Lung (tissue), 12 donors: ENCODE data around the gene CCL26. TPM values are rescaled to one million over a fixed set of nuclear protein-coding genes. Genes with fewer than 3 reads are reported as not detected.
A peak's percentile ranks its signal among the peaks of the same experiment; 100 is the strongest.
"Not testable (repeated sequence)": the region's sequence is repeated elsewhere in the genome, so short reads cannot be mapped to it uniquely, and the experiment has no call there.

Source experiments
- ATAC-seq: fragments of 200-7000 bp; cut with Tn5 transposase; one replicate; pipeline ENCODE4 v1.9.1; 2020; ENCODE audit warnings: moderate number of reproducible peaks; ENCODE audit not compliant: insufficient read depth, low FRiP score
- DNase-seq, 3 donors: peaks; one replicate each; pipeline ENCODE4 v3.0.0-alpha.2; 2013 to 2017
- H3K27ac ChIP-seq, 2 donors: one replicate each; pipeline ENCODE4 v1.5.1; 2013; ENCODE audit warnings: mild to moderate bottlenecking in 2 of 2, moderate library complexity in 2 of 2, control low read depth in 1 of 2, inconsistent platforms in 1 of 2, low read depth in 1 of 2, low read length in 1 of 2
- H3K27me3 ChIP-seq, 3 donors: one replicate each; pipeline ENCODE4 v1.5.1; 2013; ENCODE audit warnings: low read length in 2 of 3; ENCODE audit not compliant: control insufficient read depth in 3 of 3, insufficient read depth in 3 of 3
- H3K36me3 ChIP-seq, 4 donors: one replicate each; pipeline ENCODE4 v1.5.1; 2013; ENCODE audit warnings: low read length in 4 of 4, mild to moderate bottlenecking in 1 of 4, moderate library complexity in 1 of 4; ENCODE audit not compliant: control insufficient read depth in 4 of 4, insufficient read depth in 4 of 4
- H3K4me1 ChIP-seq, 5 donors: one replicate each; pipeline ENCODE4 v1.5.1; 2013; ENCODE audit warnings: low read length in 5 of 5, mild to moderate bottlenecking in 2 of 5, moderate library complexity in 1 of 5; ENCODE audit not compliant: control insufficient read depth in 5 of 5, insufficient read depth in 5 of 5
- H3K4me3 ChIP-seq: one replicate; pipeline ENCODE4 v1.5.1; 2013; ENCODE audit warnings: mild to moderate bottlenecking, control low read depth, moderate library complexity
- H3K9ac ChIP-seq, 2 donors: one replicate each; pipeline ENCODE4 v1.5.1; 2013; ENCODE audit warnings: low read length in 2 of 2, control low read depth in 1 of 2; ENCODE audit not compliant: insufficient read depth in 1 of 2
- H3K9me3 ChIP-seq, 4 donors: one replicate each; pipeline ENCODE4 v1.5.1; 2013; ENCODE audit warnings: low read length in 3 of 4, mild to moderate bottlenecking in 1 of 4, moderate library complexity in 1 of 4; ENCODE audit not compliant: control insufficient read depth in 4 of 4, insufficient read depth in 3 of 4
- CTCF ChIP-seq: IDR thresholded peaks from 2 replicates; pipeline ENCODE4 v1.5.1; 2012; ENCODE audit warnings: mild to moderate bottlenecking; ENCODE audit errors: control extremely low read depth, extremely low read depth
- WGBS, 2 donors: extraction: QIAGEN DNeasy Blood & Tissue Kit; methylation state at CpG; one replicate each; pipeline ENCODE4 v1.1.7; 2013; 5-methylcytosine and 5-hydroxymethylcytosine counted together
- polyA plus RNA-seq, 2 donors: library from polyadenylated mRNA; stranded (reverse); fragments of 200-250 nt; gene quantifications; one replicate each; pipeline ENCODE4 v1.2.1, GENCODE V29; 2013
- total RNA-seq, 2 donors: library from RNA; depleted of rRNA in 1 of 2; stranded (reverse); fragments of >200 nt in 1 of 2; gene quantifications; one replicate each; pipeline ENCODE4 v1.2.1, GENCODE V29; 2014 to 2021
- donor health status: control.
- donor health status: control.
- donor health status: Bipolar disorder and iron deficiency.
- donor health status: healthy.
- donor health status: DM: yes; HTN: yes; CAD: no.

CCL26 gene
- total and polyA plus RNA-seq, 4 donors, result 0.94 to 2.2 TPM; not detected in 2

GRCh38 chr7:75776295-75776971 lies 4.4 kb upstream of the CCL26 start:
- no peak for TF ChIP-seq CTCF
- no peak overlapping the region for H3K9ac ChIP-seq

GRCh38 chr7:75773958-75774357 lies 1.9 kb upstream of the CCL26 start:
- not testable (repeated sequence) for H3K9me3 ChIP-seq, H3K27ac ChIP-seq, H3K9ac ChIP-seq, H3K27me3 ChIP-seq, H3K36me3 ChIP-seq, DNase-seq, H3K4me3 ChIP-seq, H3K4me1 ChIP-seq, ATAC-seq
- 87 to 88% methylated on average over 6 of the region's 6 CpGs for WGBS, 2 donors

More at GRCh38 chr7:75776295-75776971, 4.4 kb upstream of the CCL26 start:
- DNase-seq (no peak), ATAC-seq (no peak)
- no peaks in the 10 kb centered on the region for H3K36me3 ChIP-seq
- H3K27me3 ChIP-seq, result no peaks in the 10 kb centered on the region
- no peak overlapping the region for H3K4me3 ChIP-seq
- H3K9me3 ChIP-seq, result no peaks in the 10 kb centered on the region
- WGBS, 2 donors, result 67 to 70% methylated on average over 12 of the region's 12 CpGs
- H3K4me1 ChIP-seq, result peaks cover 0 to 6% (median 0%) of the 10 kb centered on the region in 5 donors
- H3K27ac ChIP-seq, result no peak overlapping the region

GRCh38 chr7:75771224-75771623 lies 787 bp downstream of the CCL26 start:
- Histone ChIP-seq H3K4me1 (no peaks in the 10 kb centered on the region), H3K9ac (no peak overlapping the region), H3K36me3 (no peaks in the 10 kb centered on the region), H3K4me3 (no peak overlapping the region), H3K9me3 (no peaks in the 10 kb centered on the region), H3K27me3 (no peaks in the 10 kb centered on the region), H3K27ac (no peak overlapping the region)
- WGBS, 2 donors, result 89 to 90% methylated on average over 1 of the region's 1 CpG
- no peak for TF ChIP-seq CTCF
- ATAC-seq (no peak), DNase-seq (no peak)

GRCh38 chr7:75762350-75762917 lies 9.6 kb downstream of the CCL26 start:
- peak; percentile 73 for TF ChIP-seq CTCF
- DNase-seq (peak in 2 of 3 donors; percentile 78 to 86), ATAC-seq (peak; percentile 62)
- no peaks in the 10 kb centered on the region for H3K27me3 ChIP-seq
- no peaks in the 10 kb centered on the region for H3K9me3 ChIP-seq
- H3K36me3 ChIP-seq, result no peaks in the 10 kb centered on the region
- WGBS, 2 donors, result 17 to 22% methylated on average over 2 of the region's 2 CpGs
- no peak overlapping the region for H3K27ac ChIP-seq
- no peaks in the 10 kb centered on the region for H3K4me1 ChIP-seq
- no peak overlapping the region for H3K4me3 ChIP-seq
- no peak overlapping the region for H3K9ac ChIP-seq

- 89 to 91% methylated on average over 3 of the region's 3 CpGs for whole genome bisulfite sequencing, 2 donors
- H3K4me3 ChIP-seq, H3K27ac ChIP-seq, H3K9ac ChIP-seq, DNase-seq, H3K27me3 ChIP-seq, H3K4me1 ChIP-seq, H3K9me3 ChIP-seq, ATAC-seq, H3K36me3 ChIP-seq: not testable (repeated sequence)
Measured at GRCh38 chr7:75761801-75762200, 10.2 kb downstream of the CCL26 start.
